HL-60 (cell line): Measurements from ENCODE around the gene FAM124A.

Source experiments
- POLR2AphosphoS5 ChIP-seq: IDR thresholded peaks from 2 replicates; pipeline ENCODE4 v1.6.1; 2012; ENCODE audit warnings: low read depth
- REST ChIP-seq: IDR thresholded peaks from 2 replicates; pipeline ENCODE4 v1.6.1; 2012; ENCODE audit warnings: low read depth; ENCODE audit not compliant: insufficient replicate concordance
- SPI1 ChIP-seq: IDR thresholded peaks from 2 replicates; pipeline ENCODE4 v1.6.1; 2012; ENCODE audit warnings: low read depth, mild to moderate bottlenecking, borderline replicate concordance
- TF ChIP-seq, protein P1 (sequence below): IDR thresholded peaks from one replicate; pipeline ENCODE4 v1.5.1; 2011; ENCODE audit warnings: low read length, control low read depth, inconsistent platforms; ENCODE audit not compliant: insufficient read depth

GRCh38 chr13:51249770-51250741 lies 27.9 kb downstream of the FAM124A start:
- no peak for TF ChIP-seq POLR2AphosphoS5
- TF ChIP-seq, protein P1, sequence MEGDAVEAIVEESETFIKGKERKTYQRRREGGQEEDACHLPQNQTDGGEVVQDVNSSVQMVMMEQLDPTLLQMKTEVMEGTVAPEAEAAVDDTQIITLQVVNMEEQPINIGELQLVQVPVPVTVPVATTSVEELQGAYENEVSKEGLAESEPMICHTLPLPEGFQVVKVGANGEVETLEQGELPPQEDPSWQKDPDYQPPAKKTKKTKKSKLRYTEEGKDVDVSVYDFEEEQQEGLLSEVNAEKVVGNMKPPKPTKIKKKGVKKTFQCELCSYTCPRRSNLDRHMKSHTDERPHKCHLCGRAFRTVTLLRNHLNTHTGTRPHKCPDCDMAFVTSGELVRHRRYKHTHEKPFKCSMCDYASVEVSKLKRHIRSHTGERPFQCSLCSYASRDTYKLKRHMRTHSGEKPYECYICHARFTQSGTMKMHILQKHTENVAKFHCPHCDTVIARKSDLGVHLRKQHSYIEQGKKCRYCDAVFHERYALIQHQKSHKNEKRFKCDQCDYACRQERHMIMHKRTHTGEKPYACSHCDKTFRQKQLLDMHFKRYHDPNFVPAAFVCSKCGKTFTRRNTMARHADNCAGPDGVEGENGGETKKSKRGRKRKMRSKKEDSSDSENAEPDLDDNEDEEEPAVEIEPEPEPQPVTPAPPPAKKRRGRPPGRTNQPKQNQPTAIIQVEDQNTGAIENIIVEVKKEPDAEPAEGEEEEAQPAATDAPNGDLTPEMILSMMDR: peak; percentile 51
- no peak for TF ChIP-seq SPI1
- no peak for TF ChIP-seq REST
